K562 (cell line): ENCODE measurements around the gene PRR19. TPM values are rescaled to one million over a fixed set of nuclear protein-coding genes. Genes with fewer than 3 reads are reported as not detected.
A peak's percentile ranks its signal among the peaks of the same experiment; 100 is the strongest.

Source experiments
- ATF1 ChIP-seq, 2 experiments: fragments of 450-650 bp in 1 of 2; IDR thresholded peaks; 2 replicates each; pipeline ENCODE4 v1.6.1; 2016; ENCODE audit warnings: missing compliant biosample characterization in 1 of 2, missing genetic modification characterization in 1 of 2
- BHLHE40 ChIP-seq: IDR thresholded peaks from 2 replicates; pipeline ENCODE4 v1.6.1; 2011; ENCODE audit warnings: low read length, improper control_type of control experiment
- CTBP1 ChIP-seq: fragments of 450-650 bp; IDR thresholded peaks from 2 replicates; pipeline ENCODE4 v1.6.1; 2016; ENCODE audit warnings: borderline replicate concordance
- EP400 ChIP-seq: fragments of 450-650 bp; IDR thresholded peaks from 2 replicates; pipeline ENCODE4 v1.6.1; 2017; ENCODE audit warnings: antibody characterized with exemption, mild to moderate bottlenecking, moderate library complexity
- NRF1 ChIP-seq, 2 experiments: fragments of 450-650 bp; IDR thresholded peaks in 1 of 2; conservative IDR thresholded peaks in 1 of 2; 2 replicates each; pipeline ENCODE4 v1.6.1; 2014; ENCODE audit warnings: mild to moderate bottlenecking in 2 of 2
- SREBF2 ChIP-seq: sonication (generic); formaldehyde crosslinking; IDR thresholded peaks from 2 replicates; pipeline ENCODE4 v1.4.0; 2020; ENCODE audit warnings: mild to moderate bottlenecking, missing genetic modification reagents
- STAT5A ChIP-seq: IDR thresholded peaks from 2 replicates; pipeline ENCODE4 v1.6.1; 2012; ENCODE audit warnings: low read length, inconsistent platforms, borderline replicate concordance
- ZNF507 ChIP-seq: conservative IDR thresholded peaks from 2 replicates; pipeline ENCODE4 v1.6.1; 2017; ENCODE audit warnings: missing genetic modification characterization, missing compliant biosample characterization
- polyA plus RNA-seq, 8 experiments: library from polyadenylated mRNA; depleted of rRNA in 4 of 8; stranded (reverse) in 5 of 8; unstranded in 3 of 8; fragments of >200 nt; fragmentation: Nextera tagmentation in 2 of 8; fragmentation: Illumina TruSeq in 1 of 8; extraction: Ambion mirVana in 2 of 8; extraction: Trizol in 1 of 8; gene quantifications; 2 replicates each; pipeline versions ENCODE4 v1.2.1 to v1.2.3, GENCODE V29; 2011 to 2014; ENCODE audit warnings: inconsistent platforms in 1 of 8, missing spikeins in 1 of 8
- total RNA-seq, 7 experiments: library from RNA; depleted of rRNA in 6 of 7; stranded (reverse); fragments of >200 nt in 6 of 7; fragmentation: Illumina TruSeq in 2 of 7; extraction: Trizol in 2 of 7; gene quantifications; 2 replicates each; pipeline versions ENCODE4 v1.2.1 to v1.2.3, GENCODE V29; 2011 to 2021; ENCODE audit warnings: low replicate concordance in 1 of 7
- TF ChIP-seq, protein P1 (sequence below): fragments of 450-650 bp; IDR thresholded peaks from 2 replicates; pipeline ENCODE4 v1.6.1; 2014; ENCODE audit warnings: low read depth, mild to moderate bottlenecking, moderate library complexity, borderline replicate concordance
- TF ChIP-seq, protein P2 (sequence below), 2 experiments: fragments of 450-650 bp in 1 of 2; sonication (generic) in 1 of 2; formaldehyde crosslinking in 1 of 2; IDR thresholded peaks; 2 replicates each; pipeline versions ENCODE4 v1.7.1 to v1.9.0; 2016 to 2022; ENCODE audit warnings: inconsistent platforms in 1 of 2, mild to moderate bottlenecking in 1 of 2, missing genetic modification reagents in 1 of 2
- TF ChIP-seq, protein P3 (sequence below), 3 experiments: fragments of 200-800 bp in 1 of 3; sonication (Bioruptor generic) in 1 of 3; sonication (generic) in 1 of 3; formaldehyde crosslinking in 1 of 3; IDR thresholded peaks; 2 replicates each; pipeline versions ENCODE4 v1.6.1 to v1.8.0; 2016 to 2022; ENCODE audit warnings: mild to moderate bottlenecking in 2 of 3, missing compliant biosample characterization in 2 of 3, missing genetic modification characterization in 2 of 3, missing genetic modification reagents in 1 of 3

The PRR19 gene
- total and polyA plus RNA-seq, 9 of the 15 experiments (the other 6 are each of a cell fraction or from before 2014, with no cell fraction given): 0.10 to 1.6 (median 0.54) TPM

DNA sequence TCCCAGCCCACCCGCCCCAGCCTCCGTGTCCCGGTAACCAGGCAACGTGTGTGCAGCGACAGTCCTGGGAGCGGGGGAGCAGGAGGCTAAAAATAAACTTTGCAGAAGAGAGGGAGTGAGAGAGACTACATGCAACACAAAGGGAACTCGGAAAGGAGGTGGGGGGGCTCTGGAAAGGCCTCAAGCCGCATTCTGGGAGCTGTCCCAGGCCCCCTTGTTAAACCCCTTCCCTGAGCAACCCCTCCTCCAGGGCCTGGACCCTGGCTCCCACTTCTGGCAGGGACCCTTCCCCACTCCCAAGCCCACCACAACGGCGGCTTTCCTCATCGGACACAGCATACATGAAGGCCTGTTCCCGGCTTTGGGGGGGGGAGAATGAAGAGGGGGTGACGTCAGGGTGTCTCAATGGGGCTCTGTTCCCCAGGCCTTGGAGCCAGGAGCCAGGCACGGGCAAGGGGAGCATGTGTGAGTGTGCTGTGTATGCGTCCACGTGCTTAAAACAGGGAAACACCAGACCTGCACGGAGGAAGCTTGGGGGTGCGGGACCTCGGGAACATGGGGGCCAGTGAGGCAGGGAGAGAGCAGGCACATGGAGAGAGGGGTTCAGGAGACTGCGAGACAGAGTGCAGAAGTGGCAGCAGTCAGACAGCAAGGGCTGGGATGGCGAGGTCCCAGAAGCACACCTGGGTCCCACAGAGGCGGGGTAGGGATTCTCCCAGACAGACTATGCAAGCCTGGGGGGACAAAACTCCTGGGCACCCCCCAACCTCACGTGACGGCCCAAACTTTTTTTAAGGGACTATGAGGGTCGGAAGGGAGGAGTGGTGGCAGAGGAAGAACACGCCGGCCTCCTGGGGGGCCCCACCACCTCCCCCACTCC is 49.3 kb upstream of the PRR19 start (continued):
- TF ChIP-seq CTBP1 (0 out of 2 replicates have a peak, but pooled peaks have one; percentile 27), NRF1 (conservative IDR thresholded peaks at IDR 0.05 in 1 of 2, IDR thresholded peaks at IDR 0.05 in 1 of 2) (peak in 1 of 2 experiments; percentile 17; a peak in 1 of 4 replicates), EP400 (0 out of 2 replicates have a peak, but pooled peaks have one; percentile 61), SREBF2 (CRISPR knock-in tag) (no peak), BHLHE40 (peak; percentile 75), ZNF507 (tag) (no peak), ATF1 (CRISPR knock-in tag; IDR thresholded peaks at IDR 0.05) (no peak), ATF1 (tag; IDR thresholded peaks at IDR 0.05) (peak; percentile 60), STAT5A (no peak)
- TF ChIP-seq, protein P1, sequence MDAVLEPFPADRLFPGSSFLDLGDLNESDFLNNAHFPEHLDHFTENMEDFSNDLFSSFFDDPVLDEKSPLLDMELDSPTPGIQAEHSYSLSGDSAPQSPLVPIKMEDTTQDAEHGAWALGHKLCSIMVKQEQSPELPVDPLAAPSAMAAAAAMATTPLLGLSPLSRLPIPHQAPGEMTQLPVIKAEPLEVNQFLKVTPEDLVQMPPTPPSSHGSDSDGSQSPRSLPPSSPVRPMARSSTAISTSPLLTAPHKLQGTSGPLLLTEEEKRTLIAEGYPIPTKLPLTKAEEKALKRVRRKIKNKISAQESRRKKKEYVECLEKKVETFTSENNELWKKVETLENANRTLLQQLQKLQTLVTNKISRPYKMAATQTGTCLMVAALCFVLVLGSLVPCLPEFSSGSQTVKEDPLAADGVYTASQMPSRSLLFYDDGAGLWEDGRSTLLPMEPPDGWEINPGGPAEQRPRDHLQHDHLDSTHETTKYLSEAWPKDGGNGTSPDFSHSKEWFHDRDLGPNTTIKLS: 0 out of 2 replicates have a peak, but pooled peaks have one; percentile 27
- TF ChIP-seq, protein P2, sequence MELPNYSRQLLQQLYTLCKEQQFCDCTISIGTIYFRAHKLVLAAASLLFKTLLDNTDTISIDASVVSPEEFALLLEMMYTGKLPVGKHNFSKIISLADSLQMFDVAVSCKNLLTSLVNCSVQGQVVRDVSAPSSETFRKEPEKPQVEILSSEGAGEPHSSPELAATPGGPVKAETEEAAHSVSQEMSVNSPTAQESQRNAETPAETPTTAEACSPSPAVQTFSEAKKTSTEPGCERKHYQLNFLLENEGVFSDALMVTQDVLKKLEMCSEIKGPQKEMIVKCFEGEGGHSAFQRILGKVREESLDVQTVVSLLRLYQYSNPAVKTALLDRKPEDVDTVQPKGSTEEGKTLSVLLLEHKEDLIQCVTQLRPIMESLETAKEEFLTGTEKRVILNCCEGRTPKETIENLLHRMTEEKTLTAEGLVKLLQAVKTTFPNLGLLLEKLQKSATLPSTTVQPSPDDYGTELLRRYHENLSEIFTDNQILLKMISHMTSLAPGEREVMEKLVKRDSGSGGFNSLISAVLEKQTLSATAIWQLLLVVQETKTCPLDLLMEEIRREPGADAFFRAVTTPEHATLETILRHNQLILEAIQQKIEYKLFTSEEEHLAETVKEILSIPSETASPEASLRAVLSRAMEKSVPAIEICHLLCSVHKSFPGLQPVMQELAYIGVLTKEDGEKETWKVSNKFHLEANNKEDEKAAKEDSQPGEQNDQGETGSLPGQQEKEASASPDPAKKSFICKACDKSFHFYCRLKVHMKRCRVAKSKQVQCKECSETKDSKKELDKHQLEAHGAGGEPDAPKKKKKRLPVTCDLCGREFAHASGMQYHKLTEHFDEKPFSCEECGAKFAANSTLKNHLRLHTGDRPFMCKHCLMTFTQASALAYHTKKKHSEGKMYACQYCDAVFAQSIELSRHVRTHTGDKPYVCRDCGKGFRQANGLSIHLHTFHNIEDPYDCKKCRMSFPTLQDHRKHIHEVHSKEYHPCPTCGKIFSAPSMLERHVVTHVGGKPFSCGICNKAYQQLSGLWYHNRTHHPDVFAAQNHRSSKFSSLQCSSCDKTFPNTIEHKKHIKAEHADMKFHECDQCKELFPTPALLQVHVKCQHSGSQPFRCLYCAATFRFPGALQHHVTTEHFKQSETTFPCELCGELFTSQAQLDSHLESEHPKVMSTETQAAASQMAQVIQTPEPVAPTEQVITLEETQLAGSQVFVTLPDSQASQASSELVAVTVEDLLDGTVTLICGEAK (IDR thresholded peaks at IDR 0.05): 0 out of 2 replicates have a peak, but pooled peaks have one; percentile 22
- TF ChIP-seq, protein P2 (CRISPR knock-in tag; IDR thresholded peaks at IDR 0.05): no peak
- TF ChIP-seq, protein P3, sequence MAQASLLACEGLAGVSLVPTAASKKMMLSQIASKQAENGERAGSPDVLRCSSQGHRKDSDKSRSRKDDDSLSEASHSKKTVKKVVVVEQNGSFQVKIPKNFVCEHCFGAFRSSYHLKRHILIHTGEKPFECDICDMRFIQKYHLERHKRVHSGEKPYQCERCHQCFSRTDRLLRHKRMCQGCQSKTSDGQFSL (CRISPR knock-in tag; IDR thresholded peaks at IDR 0.05): peak; percentile 90
- TF ChIP-seq, protein P3 (tag; IDR thresholded peaks at IDR 0.05): peak in 1 of 2 experiments; percentile 83; a peak in 2 of 4 replicates
